ENCODE data around the gene TPSG1. TPM values are rescaled to one million over a fixed set of nuclear protein-coding genes. Genes with fewer than 3 reads are reported as not detected.

Gene TPSG1
- total and polyA plus RNA-seq, 2 experiments from 2014 or later, result 0.81 TPM; not detected in 1

DNA sequence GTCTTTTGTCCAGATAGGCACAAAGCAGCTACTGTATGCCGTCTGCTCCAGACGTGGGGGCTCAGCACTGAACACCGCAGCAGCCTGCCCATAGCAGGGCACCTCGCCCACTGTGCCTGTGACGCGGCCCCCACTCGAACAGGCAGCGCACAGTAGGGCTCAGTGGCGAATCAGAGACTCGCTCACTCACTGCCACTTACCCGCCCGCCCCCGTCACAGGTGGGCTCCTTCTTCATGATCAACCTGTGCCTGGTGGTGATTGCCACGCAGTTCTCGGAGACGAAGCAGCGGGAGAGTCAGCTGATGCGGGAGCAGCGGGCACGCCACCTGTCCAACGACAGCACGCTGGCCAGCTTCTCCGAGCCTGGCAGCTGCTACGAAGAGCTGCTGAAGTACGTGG, 23.6 kb downstream of the TPSG1 start:
- Histone ChIP-seq H3K36me3 (ENCODE audit: insufficient read depth) (no peaks in the 10 kb centered on the region), H3F3A (replicated peaks; ENCODE audit: low read depth) (no peaks in the 10 kb centered on the region), H2AFZ (no peak overlapping the region), H3K4me2 (no peak overlapping the region), H3K27ac (ENCODE audit: low read depth) (no peak overlapping the region), H3K4me3 (no peak overlapping the region), H3K9me2 (ENCODE audit: insufficient read depth) (no peaks in the 10 kb centered on the region), H3K79me2 (replicated peaks; ENCODE audit: insufficient read depth) (no peaks in the 10 kb centered on the region), H3K4me1 (ENCODE audit: insufficient read depth) (no peaks in the 10 kb centered on the region), H4K20me1 (replicated peaks; ENCODE audit: insufficient read depth) (no peaks in the 10 kb centered on the region; the same call in 1 of the 2 replicates), H3K27me3 (ENCODE audit: insufficient read depth) (no peaks in the 10 kb centered on the region)
- Mint-ChIP-seq H3K27me3 (ENCODE audit: insufficient read depth, low read depth, poor library complexity) (peaks cover 8% of the 10 kb centered on the region), H3K4me1 (no peaks in the 10 kb centered on the region), H3K9me3 (0 out of 3 replicates have a peak, but pooled peaks cover 3% of the 10 kb centered on the region), H3K27ac (no peak overlapping the region), H3K4me3 (no peak overlapping the region), H3K36me3 (ENCODE audit: low read depth) (peaks cover 4% of the 10 kb centered on the region; the same call in 2 of the 3 replicates)
- no peak for DNase-seq (ENCODE audit: low spot score)
- no peak for TF ChIP-seq STAT1 (IDR thresholded peaks at IDR 0.05; ENCODE audit: unreplicated experiment)
- TF ChIP-seq POLR2AphosphoS5 (IDR thresholded peaks at IDR 0.05; ENCODE audit: low read depth), result no peak
- no peak for TF ChIP-seq CREB1 (CRISPR knock-in tag; IDR thresholded peaks at IDR 0.05; ENCODE audit: low read depth)
- no peak for TF ChIP-seq NANOG (IDR thresholded peaks at IDR 0.05; ENCODE audit: borderline replicate concordance)
- no peak for TF ChIP-seq ETS1 (IDR thresholded peaks at IDR 0.05)
- no peak for TF ChIP-seq ZNF114 (CRISPR knock-in tag; IDR thresholded peaks at IDR 0.05)
- TF ChIP-seq EZH2phosphoT487 (IDR thresholded peaks at IDR 0.05; ENCODE audit: unreplicated experiment), result no peak
- no peak for TF ChIP-seq JUNB (IDR thresholded peaks at IDR 0.05; ENCODE audit: unreplicated experiment)
- TF ChIP-seq, protein P1, sequence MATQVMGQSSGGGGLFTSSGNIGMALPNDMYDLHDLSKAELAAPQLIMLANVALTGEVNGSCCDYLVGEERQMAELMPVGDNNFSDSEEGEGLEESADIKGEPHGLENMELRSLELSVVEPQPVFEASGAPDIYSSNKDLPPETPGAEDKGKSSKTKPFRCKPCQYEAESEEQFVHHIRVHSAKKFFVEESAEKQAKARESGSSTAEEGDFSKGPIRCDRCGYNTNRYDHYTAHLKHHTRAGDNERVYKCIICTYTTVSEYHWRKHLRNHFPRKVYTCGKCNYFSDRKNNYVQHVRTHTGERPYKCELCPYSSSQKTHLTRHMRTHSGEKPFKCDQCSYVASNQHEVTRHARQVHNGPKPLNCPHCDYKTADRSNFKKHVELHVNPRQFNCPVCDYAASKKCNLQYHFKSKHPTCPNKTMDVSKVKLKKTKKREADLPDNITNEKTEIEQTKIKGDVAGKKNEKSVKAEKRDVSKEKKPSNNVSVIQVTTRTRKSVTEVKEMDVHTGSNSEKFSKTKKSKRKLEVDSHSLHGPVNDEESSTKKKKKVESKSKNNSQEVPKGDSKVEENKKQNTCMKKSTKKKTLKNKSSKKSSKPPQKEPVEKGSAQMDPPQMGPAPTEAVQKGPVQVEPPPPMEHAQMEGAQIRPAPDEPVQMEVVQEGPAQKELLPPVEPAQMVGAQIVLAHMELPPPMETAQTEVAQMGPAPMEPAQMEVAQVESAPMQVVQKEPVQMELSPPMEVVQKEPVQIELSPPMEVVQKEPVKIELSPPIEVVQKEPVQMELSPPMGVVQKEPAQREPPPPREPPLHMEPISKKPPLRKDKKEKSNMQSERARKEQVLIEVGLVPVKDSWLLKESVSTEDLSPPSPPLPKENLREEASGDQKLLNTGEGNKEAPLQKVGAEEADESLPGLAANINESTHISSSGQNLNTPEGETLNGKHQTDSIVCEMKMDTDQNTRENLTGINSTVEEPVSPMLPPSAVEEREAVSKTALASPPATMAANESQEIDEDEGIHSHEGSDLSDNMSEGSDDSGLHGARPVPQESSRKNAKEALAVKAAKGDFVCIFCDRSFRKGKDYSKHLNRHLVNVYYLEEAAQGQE (IDR thresholded peaks at IDR 0.05; ENCODE audit: unreplicated experiment), result no peak
- TF ChIP-seq ZNF331 (CRISPR knock-in tag; IDR thresholded peaks at IDR 0.05; ENCODE audit: low read depth), result no peak
- TF ChIP-seq, protein P2, sequence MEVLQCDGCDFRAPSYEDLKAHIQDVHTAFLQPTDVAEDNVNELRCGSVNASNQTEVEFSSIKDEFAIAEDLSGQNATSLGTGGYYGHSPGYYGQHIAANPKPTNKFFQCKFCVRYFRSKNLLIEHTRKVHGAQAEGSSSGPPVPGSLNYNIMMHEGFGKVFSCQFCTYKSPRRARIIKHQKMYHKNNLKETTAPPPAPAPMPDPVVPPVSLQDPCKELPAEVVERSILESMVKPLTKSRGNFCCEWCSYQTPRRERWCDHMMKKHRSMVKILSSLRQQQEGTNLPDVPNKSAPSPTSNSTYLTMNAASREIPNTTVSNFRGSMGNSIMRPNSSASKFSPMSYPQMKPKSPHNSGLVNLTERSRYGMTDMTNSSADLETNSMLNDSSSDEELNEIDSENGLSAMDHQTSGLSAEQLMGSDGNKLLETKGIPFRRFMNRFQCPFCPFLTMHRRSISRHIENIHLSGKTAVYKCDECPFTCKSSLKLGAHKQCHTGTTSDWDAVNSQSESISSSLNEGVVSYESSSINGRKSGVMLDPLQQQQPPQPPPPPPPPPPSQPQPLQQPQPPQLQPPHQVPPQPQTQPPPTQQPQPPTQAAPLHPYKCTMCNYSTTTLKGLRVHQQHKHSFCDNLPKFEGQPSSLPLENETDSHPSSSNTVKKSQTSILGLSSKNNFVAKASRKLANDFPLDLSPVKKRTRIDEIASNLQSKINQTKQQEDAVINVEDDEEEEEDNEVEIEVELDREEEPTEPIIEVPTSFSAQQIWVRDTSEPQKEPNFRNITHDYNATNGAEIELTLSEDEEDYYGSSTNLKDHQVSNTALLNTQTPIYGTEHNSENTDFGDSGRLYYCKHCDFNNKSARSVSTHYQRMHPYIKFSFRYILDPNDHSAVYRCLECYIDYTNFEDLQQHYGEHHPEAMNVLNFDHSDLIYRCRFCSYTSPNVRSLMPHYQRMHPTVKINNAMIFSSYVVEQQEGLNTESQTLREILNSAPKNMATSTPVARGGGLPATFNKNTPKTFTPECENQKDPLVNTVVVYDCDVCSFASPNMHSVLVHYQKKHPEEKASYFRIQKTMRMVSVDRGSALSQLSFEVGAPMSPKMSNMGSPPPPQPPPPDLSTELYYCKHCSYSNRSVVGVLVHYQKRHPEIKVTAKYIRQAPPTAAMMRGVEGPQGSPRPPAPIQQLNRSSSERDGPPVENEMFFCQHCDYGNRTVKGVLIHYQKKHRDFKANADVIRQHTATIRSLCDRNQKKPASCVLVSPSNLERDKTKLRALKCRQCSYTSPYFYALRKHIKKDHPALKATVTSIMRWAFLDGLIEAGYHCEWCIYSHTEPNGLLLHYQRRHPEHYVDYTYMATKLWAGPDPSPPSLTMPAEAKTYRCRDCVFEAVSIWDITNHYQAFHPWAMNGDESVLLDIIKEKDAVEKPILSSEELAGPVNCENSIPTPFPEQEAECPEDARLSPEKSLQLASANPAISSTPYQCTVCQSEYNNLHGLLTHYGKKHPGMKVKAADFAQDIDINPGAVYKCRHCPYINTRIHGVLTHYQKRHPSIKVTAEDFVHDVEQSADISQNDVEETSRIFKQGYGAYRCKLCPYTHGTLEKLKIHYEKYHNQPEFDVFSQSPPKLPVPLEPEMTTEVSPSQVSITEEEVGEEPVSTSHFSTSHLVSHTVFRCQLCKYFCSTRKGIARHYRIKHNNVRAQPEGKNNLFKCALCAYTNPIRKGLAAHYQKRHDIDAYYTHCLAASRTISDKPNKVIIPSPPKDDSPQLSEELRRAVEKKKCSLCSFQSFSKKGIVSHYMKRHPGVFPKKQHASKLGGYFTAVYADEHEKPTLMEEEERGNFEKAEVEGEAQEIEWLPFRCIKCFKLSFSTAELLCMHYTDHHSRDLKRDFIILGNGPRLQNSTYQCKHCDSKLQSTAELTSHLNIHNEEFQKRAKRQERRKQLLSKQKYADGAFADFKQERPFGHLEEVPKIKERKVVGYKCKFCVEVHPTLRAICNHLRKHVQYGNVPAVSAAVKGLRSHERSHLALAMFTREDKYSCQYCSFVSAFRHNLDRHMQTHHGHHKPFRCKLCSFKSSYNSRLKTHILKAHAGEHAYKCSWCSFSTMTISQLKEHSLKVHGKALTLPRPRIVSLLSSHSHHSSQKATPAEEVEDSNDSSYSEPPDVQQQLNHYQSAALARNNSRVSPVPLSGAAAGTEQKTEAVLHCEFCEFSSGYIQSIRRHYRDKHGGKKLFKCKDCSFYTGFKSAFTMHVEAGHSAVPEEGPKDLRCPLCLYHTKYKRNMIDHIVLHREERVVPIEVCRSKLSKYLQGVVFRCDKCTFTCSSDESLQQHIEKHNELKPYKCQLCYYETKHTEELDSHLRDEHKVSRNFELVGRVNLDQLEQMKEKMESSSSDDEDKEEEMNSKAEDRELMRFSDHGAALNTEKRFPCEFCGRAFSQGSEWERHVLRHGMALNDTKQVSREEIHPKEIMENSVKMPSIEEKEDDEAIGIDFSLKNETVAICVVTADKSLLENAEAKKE (CRISPR knock-in tag; IDR thresholded peaks at IDR 0.05), result no peak
- no peak for TF ChIP-seq EZH2 (IDR thresholded peaks at IDR 0.05; ENCODE audit: low read depth, unreplicated experiment)
- no peak for TF ChIP-seq CTCF (conservative IDR thresholded peaks at IDR 0.05; ENCODE audit: low read depth in 2 of 2)
- no peak for ATAC-seq

Measured in GM23338 (cell line).